ENCODE results near the gene IFITM1.

DNA sequence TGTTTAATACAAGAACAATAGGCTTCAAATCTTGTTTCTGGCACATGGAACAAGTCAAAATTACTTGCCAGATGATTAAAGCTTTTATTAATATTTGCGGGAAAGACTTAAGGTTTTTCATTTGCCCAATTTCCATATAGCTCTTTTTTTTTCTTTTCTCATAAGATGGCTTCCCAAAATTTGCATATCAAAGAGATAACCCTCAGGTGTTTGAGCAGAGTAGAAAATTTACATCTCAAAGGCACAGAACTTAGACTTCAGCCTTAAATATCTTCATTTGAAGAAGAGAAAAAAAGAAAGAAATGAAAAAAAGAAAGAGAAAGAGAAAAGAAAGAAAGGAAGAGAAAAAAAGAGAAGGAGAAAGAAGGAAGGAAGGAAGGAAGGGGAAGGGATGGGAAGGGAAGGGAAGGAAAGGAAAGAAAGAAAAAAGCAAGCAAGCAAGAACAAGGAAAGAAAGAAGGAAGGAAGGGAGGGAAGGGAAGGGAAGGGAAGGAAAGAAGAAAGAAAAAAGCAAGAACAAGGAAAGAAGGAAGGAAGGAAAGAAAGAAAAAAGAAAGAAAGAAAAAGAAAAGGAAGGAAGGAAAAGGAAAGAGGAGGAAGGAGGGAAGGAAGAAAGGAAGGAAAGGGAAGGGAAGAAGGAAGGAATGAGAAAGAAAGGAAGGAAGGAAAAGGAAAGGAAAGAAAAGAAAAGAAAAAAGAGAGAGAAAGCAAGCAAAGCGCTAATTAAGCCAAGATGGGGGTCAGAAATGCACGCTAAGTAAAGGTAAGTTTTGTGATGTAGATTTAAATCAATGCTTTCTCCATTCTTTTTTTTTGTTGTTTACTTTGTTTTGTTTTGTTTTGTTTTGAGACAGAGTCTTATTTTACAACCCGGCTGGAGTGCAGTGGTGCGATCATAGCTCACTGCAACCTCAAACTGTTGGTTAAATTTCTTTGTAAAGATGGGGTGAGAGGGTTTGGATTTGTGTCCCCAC is 27.0 kb downstream of the IFITM1 start:
- TF ChIP-seq, protein P1, sequence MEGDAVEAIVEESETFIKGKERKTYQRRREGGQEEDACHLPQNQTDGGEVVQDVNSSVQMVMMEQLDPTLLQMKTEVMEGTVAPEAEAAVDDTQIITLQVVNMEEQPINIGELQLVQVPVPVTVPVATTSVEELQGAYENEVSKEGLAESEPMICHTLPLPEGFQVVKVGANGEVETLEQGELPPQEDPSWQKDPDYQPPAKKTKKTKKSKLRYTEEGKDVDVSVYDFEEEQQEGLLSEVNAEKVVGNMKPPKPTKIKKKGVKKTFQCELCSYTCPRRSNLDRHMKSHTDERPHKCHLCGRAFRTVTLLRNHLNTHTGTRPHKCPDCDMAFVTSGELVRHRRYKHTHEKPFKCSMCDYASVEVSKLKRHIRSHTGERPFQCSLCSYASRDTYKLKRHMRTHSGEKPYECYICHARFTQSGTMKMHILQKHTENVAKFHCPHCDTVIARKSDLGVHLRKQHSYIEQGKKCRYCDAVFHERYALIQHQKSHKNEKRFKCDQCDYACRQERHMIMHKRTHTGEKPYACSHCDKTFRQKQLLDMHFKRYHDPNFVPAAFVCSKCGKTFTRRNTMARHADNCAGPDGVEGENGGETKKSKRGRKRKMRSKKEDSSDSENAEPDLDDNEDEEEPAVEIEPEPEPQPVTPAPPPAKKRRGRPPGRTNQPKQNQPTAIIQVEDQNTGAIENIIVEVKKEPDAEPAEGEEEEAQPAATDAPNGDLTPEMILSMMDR (IDR thresholded peaks at IDR 0.05) = no peak
- no peak for TF ChIP-seq POLR2AphosphoS5 (IDR thresholded peaks at IDR 0.05; ENCODE audit: insufficient read depth in 1 of 2, low read depth in 1 of 2)

All from vagina (tissue), 2 donors.